Forelimb muscle (tissue), 1 donor: Measurements from ENCODE around the gene GIPR. TPM values are rescaled to one million over a fixed set of nuclear protein-coding genes. Genes with fewer than 3 reads are reported as not detected.
"Not testable (repeated sequence)": the region's sequence is repeated elsewhere in the genome, so short reads cannot be mapped to it uniquely, and the experiment has no call there.

Experiments
- DNase-seq: peaks from one replicate; pipeline ENCODE4 v3.0.0-alpha.2; 2013; ENCODE audit warnings: low read depth
- polyA plus RNA-seq: library from polyadenylated mRNA; unstranded; fragments of 120-200 nt; gene quantifications from one replicate; pipeline ENCODE4 v1.2.1, GENCODE V29; 2013; ENCODE audit not compliant: insufficient read length

Gene GIPR
- polyA plus RNA-seq, 1 donor = 0.15 TPM

DNA sequence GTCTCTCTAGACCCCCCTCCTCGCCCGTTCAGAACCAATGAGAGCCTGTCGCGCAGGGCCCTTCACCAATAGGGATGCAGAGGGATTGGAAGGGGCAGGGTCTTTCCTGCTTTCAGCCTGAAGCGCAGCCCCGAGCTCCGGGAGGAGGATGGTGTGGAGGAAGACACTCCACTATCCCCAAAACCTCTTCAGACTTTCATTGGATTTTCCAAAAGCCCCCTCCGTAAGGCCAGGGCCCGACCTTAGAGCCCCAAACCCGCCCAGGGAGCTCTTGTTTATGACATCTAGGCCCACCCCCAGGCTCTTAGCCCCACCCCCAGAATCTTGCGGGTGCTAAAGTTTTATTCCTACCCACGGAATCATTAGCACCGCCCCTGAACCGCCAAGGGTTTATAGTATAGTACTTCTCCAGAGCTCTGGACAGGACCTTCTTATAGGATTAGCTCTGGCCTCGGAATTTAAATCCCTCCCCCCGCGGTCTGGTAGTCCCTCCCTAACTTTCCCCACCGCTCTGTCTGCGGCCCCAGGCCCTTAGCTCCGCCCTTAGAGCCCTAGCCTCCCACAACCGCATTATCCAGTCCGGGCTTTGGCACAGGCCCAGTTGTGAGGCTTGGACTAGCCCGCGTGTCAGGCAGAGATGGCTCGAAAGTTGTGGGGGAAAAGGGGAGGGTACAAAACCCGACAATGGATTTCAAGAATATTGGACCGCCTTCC lies 22.2 kb upstream of the GIPR start:
- no peak for DNase-seq

- no peak for DNase-seq
Measured at GRCh38 chr19:45646345-45646698, 21.7 kb upstream of the GIPR start.

GRCh38 chr19:45650722-45651121 lies 17.3 kb upstream of the GIPR start:
- no peak for DNase-seq

GRCh38 chr19:45653634-45654033 lies 14.4 kb upstream of the GIPR start:
- DNase-seq = no peak

DNA sequence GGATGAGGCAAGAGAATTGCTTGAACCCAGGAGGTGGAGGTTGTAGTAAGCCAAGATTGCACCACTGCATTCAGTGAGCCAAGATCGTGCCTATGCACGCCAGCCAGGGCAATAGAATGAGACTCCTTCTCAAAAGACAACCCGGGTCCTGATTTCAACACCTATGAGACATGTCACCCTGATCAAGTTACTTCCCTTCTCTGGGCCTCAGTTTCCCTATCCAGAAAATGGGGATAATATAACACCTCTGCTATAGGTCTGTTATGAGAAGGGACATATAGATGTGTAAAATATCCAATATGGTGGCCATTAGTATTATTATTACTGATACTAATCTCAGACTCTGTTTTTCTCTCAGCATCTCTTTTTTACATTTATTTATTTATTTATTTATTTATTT lies 12.9 kb upstream of the GIPR start:
- DNase-seq = no peak

GRCh38 chr19:45657520-45658167 lies 10.4 kb upstream of the GIPR start:
- no peak for DNase-seq

- DNase-seq = no peak
Measured at GRCh38 chr19:45659096-45659729, 8.8 kb upstream of the GIPR start.

DNA sequence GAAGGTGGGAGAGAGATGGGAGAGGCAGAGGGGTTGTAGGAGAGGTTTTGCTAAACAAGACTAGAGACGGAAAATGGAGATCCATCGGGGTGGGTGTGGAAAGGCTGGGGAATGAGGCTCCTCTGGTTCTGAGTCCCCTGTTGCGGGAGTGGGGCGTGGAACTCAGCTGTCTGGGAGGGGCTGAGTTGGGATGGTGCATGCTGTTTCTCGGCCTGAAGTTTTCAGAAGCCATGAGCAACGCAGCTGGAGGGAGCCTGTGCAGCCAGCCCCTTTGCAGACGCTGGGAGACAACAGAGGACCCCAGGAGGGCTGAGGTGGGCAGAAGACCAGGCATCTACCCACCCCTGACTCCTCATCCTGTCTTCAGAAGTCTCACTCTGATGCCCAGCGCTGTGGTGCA lies 7.4 kb upstream of the GIPR start:
- DNase-seq = no peak

DNA sequence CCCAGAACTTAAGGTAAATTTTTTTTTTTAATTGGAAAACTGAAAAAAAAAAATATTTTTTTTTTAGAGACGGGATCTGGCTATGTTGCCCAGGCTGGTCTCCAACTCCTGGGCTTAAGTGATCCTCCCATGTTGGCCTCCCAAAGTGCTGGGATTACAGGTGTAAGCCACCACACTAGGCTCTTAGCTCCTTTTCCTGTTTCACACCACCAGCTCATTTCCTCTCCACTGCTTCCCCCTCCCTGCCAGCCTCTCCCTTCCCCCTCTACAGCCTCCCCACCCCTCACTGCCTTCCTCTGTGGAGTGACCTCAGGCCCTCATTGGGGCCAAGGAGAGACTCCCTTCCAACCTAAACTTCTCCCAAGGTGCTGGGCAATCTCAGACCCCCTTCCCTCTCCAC lies 4.2 kb upstream of the GIPR start:
- no peak for DNase-seq

DNA sequence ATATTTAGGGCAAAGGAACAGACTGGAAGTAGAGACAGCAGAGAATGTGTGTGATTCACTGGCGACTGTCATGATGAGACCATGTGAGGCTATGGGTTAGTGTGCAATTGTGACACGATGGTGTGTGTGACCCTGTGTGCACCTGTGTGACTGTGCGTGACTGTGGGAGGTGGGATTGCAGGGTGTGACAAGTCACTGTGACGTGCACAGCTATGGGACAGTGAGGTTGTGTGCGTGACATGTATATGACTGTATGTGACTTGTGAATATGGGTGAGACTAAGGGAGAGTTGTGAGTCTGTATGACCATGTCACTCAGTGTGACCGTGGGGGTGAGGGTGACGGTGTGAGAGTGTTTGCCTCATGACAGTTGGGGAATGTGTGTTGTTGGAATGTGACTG lies 3.4 kb upstream of the GIPR start:
- no peak for DNase-seq

DNA sequence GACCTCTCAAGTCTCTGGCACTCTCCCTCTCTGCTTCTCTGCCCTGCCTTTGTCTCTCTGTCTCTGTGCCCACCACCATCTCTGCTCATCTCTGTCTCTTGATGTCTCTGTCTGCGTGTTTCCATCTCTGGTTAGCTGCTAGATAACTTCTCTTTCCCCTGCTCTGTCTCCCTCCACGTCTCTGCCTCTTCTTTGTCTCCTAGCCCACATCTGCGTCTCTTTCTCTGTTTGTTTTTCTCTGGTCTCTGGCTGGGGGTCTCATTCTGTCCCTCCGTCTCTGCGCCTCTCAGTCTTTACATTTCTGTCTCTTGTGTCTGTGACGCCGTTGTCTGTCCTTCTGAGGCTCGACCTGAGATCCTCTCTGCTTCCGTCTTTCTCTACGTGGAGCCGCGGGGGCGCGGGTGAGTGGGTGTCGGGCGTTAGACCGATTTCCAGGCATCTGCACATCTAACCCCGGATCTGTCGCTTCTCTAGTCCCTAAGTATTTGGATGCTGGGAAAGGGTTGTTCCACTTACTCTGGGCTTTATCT lies 386 bp downstream of the GIPR start:
- DNase-seq = no peak

- no peak for DNase-seq
Measured at GRCh38 chr19:45670670-45671453, 2.8 kb downstream of the GIPR start.

DNA sequence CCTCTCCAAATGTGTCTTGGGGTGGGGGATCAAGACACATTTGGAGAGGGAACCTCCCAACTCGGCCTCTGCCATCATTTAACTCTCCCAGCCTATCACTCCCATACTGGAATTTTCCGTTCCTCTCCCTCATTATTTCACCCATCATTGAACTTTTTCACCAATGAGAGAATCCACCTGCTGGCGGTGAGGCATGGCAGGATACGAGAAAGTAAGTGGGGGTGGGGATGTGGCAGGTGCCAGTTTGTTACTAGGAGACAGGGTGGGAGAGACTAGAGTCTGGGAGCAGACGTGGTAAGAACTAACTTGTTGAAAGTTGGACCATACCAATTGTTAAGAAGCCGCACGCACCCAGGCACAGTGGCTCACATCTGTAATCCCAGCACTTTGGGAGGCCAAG lies 6.9 kb downstream of the GIPR start:
- no peak for DNase-seq

GRCh38 chr19:45676851-45677263 lies 8.8 kb downstream of the GIPR start:
- no peak for DNase-seq

GRCh38 chr19:45677351-45678230 lies 9.6 kb downstream of the GIPR start:
- DNase-seq = no peak

GRCh38 chr19:45681391-45682015 lies 13.5 kb downstream of the GIPR start:
- DNase-seq = no peak

- DNase-seq = no peak
Measured at GRCh38 chr19:45682117-45682516, 14.1 kb downstream of the GIPR start.

- no peak for DNase-seq
Measured at GRCh38 chr19:45682908-45683307, 14.9 kb downstream of the GIPR start.

DNA sequence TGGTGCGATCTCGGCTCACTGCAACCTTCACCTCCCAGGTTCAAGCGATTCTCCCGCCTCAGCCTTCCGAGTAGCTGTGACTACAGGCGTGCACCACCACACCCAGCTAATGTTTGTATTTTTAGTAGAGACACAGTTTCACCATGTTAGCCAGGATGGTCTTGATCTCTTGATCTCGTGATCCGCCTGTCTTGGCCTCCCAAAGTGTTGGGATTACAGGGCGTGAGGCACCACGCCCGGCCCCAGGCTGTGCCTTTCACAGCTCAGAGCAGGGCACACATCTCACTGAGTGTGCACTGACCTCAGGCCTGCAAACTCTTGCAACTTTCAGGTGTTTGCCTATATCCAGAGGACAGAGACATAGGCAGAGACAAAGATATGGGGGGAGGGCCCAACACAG lies 17.0 kb downstream of the GIPR start:
- DNase-seq = not testable (repeated sequence)

DNA sequence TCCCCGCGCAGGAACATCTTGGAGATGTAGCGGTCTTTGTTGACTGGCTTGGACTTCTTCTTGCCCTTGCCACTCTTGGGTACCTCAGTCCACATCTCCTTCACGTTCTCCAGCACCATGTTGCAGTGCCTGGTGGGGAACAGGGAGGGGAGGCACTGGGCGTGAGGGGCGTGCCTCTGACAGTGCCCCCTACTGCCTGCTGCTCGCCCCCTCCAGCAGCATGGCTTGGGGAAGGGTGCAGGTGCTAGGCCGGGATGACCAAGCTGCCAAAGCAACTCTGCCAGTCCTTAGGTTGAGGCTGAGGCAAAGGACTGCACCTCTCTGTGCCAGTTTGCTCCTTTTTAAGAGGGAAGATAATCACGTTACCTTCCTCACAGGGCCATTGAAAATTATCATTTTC lies 19.6 kb downstream of the GIPR start:
- DNase-seq = no peak
